Measurements from ENCODE around the gene ECI2. TPM values are rescaled to one million over a fixed set of nuclear protein-coding genes. Genes with fewer than 3 reads are reported as not detected.
A peak's percentile ranks its signal among the peaks of the same experiment; 100 is the strongest.

Gene ECI2
- total RNA-seq = 10 to 100 TPM; 47.8 to 57.4 (median 53.8) TPM

DNA sequence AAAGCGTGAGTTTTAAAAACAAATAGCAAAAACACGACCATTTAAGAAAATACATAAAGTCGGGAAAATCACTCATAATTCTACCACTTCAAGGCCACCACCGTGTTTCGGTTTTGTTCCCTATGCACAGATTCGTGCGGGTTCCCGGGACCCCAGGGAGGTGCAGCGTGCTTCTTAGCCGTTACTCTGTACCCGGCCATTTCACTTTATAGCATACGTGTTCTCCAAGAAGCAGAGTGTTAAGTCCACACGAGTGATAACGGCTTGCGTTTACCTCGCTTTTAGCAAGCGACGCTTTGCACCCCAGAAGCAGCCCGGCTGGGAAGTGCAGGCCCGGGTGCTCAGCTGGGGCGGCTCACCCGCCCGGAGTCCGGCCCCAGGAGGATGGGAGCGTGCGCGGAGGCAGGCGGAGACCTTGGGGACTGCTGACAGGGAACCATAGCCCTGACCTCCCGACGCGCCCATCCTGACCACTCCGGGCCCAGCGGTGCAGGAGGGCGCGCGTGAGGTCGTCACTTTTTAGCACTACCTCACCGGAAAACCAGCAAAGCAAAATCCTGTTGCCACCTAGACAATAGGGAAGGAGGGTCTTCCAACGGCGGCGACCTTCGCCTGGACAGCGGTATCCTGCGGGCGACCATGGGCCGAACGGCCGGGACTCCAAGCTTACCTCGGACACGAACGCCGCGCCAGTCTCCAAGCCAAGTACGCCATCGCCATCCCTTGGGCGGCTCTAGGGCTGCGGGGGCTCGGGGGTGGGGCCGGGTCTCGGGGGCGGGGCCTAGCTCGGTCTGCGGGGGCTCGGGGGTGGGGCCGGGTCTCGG is at the start of gene ECI2:
TSS of gene ECI2 (minus strand) at position 735 of the 824 bp plus-strand sequence. CDS start at position 720, 15 bp downstream.
- Histone ChIP-seq H3K9me3 (no peaks in the 10 kb centered on the region), H3K4me1 (peaks cover 14 to 17% of the 10 kb centered on the region in 2 donors), H3K27me3 (no peaks in the 10 kb centered on the region), H3K4me3 (replicated peaks in 1 of 3) (peak within 1 kb of the TSS; percentile 70 to 81 (median 80)), H3K36me3 (peaks cover 3 to 7% of the 10 kb centered on the region in 2 donors), H3K27ac (peak within 1 kb of the TSS; percentile 74 to 92 (median 91))
- peak; percentile 71 to 74 for DNase-seq
- TF ChIP-seq, protein P1, sequence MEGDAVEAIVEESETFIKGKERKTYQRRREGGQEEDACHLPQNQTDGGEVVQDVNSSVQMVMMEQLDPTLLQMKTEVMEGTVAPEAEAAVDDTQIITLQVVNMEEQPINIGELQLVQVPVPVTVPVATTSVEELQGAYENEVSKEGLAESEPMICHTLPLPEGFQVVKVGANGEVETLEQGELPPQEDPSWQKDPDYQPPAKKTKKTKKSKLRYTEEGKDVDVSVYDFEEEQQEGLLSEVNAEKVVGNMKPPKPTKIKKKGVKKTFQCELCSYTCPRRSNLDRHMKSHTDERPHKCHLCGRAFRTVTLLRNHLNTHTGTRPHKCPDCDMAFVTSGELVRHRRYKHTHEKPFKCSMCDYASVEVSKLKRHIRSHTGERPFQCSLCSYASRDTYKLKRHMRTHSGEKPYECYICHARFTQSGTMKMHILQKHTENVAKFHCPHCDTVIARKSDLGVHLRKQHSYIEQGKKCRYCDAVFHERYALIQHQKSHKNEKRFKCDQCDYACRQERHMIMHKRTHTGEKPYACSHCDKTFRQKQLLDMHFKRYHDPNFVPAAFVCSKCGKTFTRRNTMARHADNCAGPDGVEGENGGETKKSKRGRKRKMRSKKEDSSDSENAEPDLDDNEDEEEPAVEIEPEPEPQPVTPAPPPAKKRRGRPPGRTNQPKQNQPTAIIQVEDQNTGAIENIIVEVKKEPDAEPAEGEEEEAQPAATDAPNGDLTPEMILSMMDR (IDR thresholded peaks at IDR 0.05) = no peak
- peak in 1 of 2 donors; percentile 79 for TF ChIP-seq POLR2A (IDR thresholded peaks at IDR 0.05)
- intact Hi-C loops (cut with DNase I) = no loop called here
- WGBS, 2 donors = 1 to 4% methylated on average over 16 to 27 of the region's 66 CpGs

GRCh38 chr6:4180652-4181255 is 45.4 kb upstream of the ECI2 start:
- Histone ChIP-seq H3K4me3 (replicated peaks in 1 of 3) (no peak overlapping the region), H3K27ac (no peak overlapping the region), H3K4me1 (no peaks in the 10 kb centered on the region), H3K27me3 (no peaks in the 10 kb centered on the region), H3K36me3 (no peaks in the 10 kb centered on the region), H3K9me3 (no peaks in the 10 kb centered on the region)
- no peak for DNase-seq
- WGBS, 2 donors = 80 to 84% methylated on average over 8 of the region's 9 CpGs
- intact Hi-C loops (cut with DNase I) = no loop called here
- TF ChIP-seq POLR2A (IDR thresholded peaks at IDR 0.05) = no peak
- TF ChIP-seq, protein P1 (IDR thresholded peaks at IDR 0.05) = no peak

GRCh38 chr6:4179960-4180651 is 44.7 kb upstream of the ECI2 start:
- no peak for DNase-seq
- TF ChIP-seq POLR2A (IDR thresholded peaks at IDR 0.05) = no peak
- TF ChIP-seq, protein P1 (IDR thresholded peaks at IDR 0.05) = no peak
- Histone ChIP-seq H3K9me3 (no peaks in the 10 kb centered on the region), H3K4me1 (no peaks in the 10 kb centered on the region), H3K27ac (no peak overlapping the region), H3K36me3 (no peaks in the 10 kb centered on the region), H3K4me3 (replicated peaks in 1 of 3) (no peak overlapping the region), H3K27me3 (no peaks in the 10 kb centered on the region)
- intact Hi-C loops (cut with DNase I) = no loop called here
- WGBS, 2 donors = 90 to 93% methylated on average over 4 of the region's 4 CpGs

DNA sequence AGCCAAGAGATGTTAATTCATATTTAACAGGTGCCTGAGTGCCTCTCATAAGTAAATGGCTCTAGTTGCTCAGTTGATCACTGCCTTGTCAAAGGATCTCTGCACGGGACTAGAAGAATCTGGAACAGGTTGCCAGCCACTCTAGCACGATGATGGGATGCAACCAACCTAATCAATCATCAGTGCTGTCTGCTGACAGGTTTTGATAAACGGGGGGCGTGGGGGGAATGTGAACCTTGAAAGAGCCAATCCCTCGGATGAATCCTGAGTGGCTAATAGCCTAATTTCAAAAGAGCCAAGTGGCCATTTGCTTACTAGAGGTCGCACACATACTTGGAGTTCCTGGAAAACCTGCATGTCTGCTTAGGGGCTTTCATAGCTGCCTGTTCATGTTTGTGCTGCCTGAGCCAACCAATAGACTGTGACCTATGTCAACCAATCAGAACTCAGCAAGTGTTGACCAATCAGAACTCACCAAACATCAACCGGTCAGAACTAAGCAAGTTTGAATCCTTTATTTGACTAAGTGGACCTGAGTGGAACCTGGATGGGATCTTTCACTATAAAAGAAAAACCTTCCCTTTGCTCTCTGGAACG is 43.5 kb upstream of the ECI2 start:
- Histone ChIP-seq H3K9me3 (no peaks in the 10 kb centered on the region), H3K36me3 (no peaks in the 10 kb centered on the region), H3K27ac (no peak overlapping the region), H3K4me3 (replicated peaks in 1 of 3) (no peak overlapping the region), H3K4me1 (no peaks in the 10 kb centered on the region), H3K27me3 (no peaks in the 10 kb centered on the region)
- intact Hi-C loops (cut with DNase I) = no loop called here
- WGBS, 2 donors = 86 to 88% methylated on average over 8 of the region's 8 CpGs
- no peak for DNase-seq
- TF ChIP-seq POLR2A (IDR thresholded peaks at IDR 0.05) = no peak
- TF ChIP-seq, protein P1 (IDR thresholded peaks at IDR 0.05) = no peak

Measured in thyroid gland (tissue), 4 donors.